HepG2 (cell line): ENCODE measurements around the gene SNRNP35. TPM values are rescaled to one million over a fixed set of nuclear protein-coding genes. Genes with fewer than 3 reads are reported as not detected.
A peak's percentile ranks its signal among the peaks of the same experiment; 100 is the strongest.
"Not testable (repeated sequence)": the region's sequence is repeated elsewhere in the genome, so short reads cannot be mapped to it uniquely, and the experiment has no call there.

ENCODE experiments used
- ATAC-seq: fragments of 200-7000 bp; cut with Tn5 transposase; 3 replicates; pipeline ENCODE4 v1.9.1; 2020; ENCODE audit warnings: mild to moderate bottlenecking, moderate library complexity
- BruUV-seq: library from RNA; stranded (reverse); fragments of 400-500 nt; replicated peaks from 2 replicates; lab custom pipeline; 2021; lab: Mats Ljungman, UMichigan
- CTCF ChIA-PET: fragments of 300-600 bp; formaldehyde crosslinking; extraction: SDS; loops from one replicate; lab custom pipeline; 2021; ENCODE audit warnings: low total read pairs, inconsistent platforms, low intra/inter-chr PET ratio; lab: Yijun Ruan, JAX
- POLR2A ChIA-PET: fragments of 350-600 bp; sonication (Branson Sonifier 250); formaldehyde crosslinking; loops from one replicate; lab custom pipeline; 2020; ENCODE audit warnings: antibody characterized with exemption, inconsistent platforms; lab: Yijun Ruan, JAX
- DNase-seq: peaks from one replicate; pipeline ENCODE4 v3.0.0-alpha.2; 2015; ENCODE audit warnings: low spot score
- FAIRE-seq: peaks from 3 replicates; lab custom pipeline; 2011; peaks lifted over from hg19 to GRCh38; lab: Jason Lieb, UNC
- H2AFZ ChIP-seq: one replicate; pipeline ENCODE4 v1.6.1; 2011; ENCODE audit warnings: low read length, inconsistent platforms
- H3K27ac ChIP-seq: fragments of 300-600 bp; 3 replicates; pipeline ENCODE4 v1.8.0; 2011; ENCODE audit warnings: mixed run types, mild to moderate bottlenecking, mixed read lengths, low read length, inconsistent platforms; ENCODE audit not compliant: insufficient read depth; ENCODE audit errors: extremely low read length
- H3K27me3 ChIP-seq, 2 experiments: fragments of 200-600 bp in 1 of 2; 2 replicates in 1 of 2; 3 replicates in 1 of 2; pipeline versions ENCODE4 v1.6.0 to v1.8.0; 2011; ENCODE audit warnings: low read length in 2 of 2, mild to moderate bottlenecking in 2 of 2, moderate library complexity in 2 of 2, inconsistent platforms in 1 of 2; ENCODE audit not compliant: insufficient read depth in 2 of 2, control insufficient read depth in 1 of 2
- H3K36me3 ChIP-seq, 2 experiments: fragments of 200-600 bp in 1 of 2; replicated peaks in 1 of 2; 2 replicates in 1 of 2; 3 replicates in 1 of 2; pipeline versions ENCODE4 v1.5.1 to v1.8.0; 2011; ENCODE audit warnings: low read length in 2 of 2, inconsistent platforms in 1 of 2; ENCODE audit not compliant: insufficient read depth in 2 of 2, control insufficient read depth in 1 of 2
- H3K4me1 ChIP-seq: 2 replicates; pipeline ENCODE4 v1.5.1; 2012; ENCODE audit warnings: low read length, inconsistent platforms; ENCODE audit not compliant: insufficient read depth
- H3K4me2 ChIP-seq: 2 replicates; pipeline ENCODE4 v1.6.0; 2011; ENCODE audit warnings: low read depth, low read length, inconsistent platforms
- H3K4me3 ChIP-seq, 3 experiments: fragments of 200-600 bp in 1 of 3; sonication (generic), shearing (Covaris generic) in 1 of 3; replicated peaks in 1 of 3; 2 replicates each; pipeline ENCODE4 v1.5.1; 2011 to 2016; ENCODE audit warnings: low read length in 3 of 3, inconsistent platforms in 2 of 3, low read depth in 2 of 3, mild to moderate bottlenecking in 2 of 3, control low read depth in 1 of 3, mixed read lengths in 1 of 3; ENCODE audit not compliant: insufficient read depth in 1 of 3
- H3K79me2 ChIP-seq: one replicate; pipeline ENCODE4 v1.6.1; 2011; ENCODE audit warnings: low read length, inconsistent platforms; ENCODE audit not compliant: insufficient read depth
- H3K9ac ChIP-seq: 2 replicates; pipeline ENCODE4 v1.6.0; 2011; ENCODE audit warnings: mild to moderate bottlenecking, low read depth, low read length, inconsistent platforms; ENCODE audit not compliant: insufficient read depth
- H3K9me3 ChIP-seq: 2 replicates; pipeline ENCODE4 v1.5.1; 2012; ENCODE audit warnings: mild to moderate bottlenecking, low read length
- H4K20me1 ChIP-seq: 2 replicates; pipeline ENCODE4 v1.6.0; 2011; ENCODE audit warnings: inconsistent platforms, mild to moderate bottlenecking, low read length, moderate library complexity; ENCODE audit not compliant: insufficient read depth
- DMTF1 ChIP-seq: sonication (generic); formaldehyde crosslinking; IDR thresholded peaks from 2 replicates; pipeline ENCODE4 v1.4.0; 2020; ENCODE audit warnings: mild to moderate bottlenecking, missing genetic modification reagents
- MXD4 ChIP-seq: IDR thresholded peaks from 2 replicates; pipeline ENCODE4 v1.6.1; 2016; ENCODE audit warnings: mild to moderate bottlenecking, missing biosample characterization, missing genetic modification reagents
- SAP130 ChIP-seq: IDR thresholded peaks from 2 replicates; pipeline ENCODE4 v1.6.1; 2016; ENCODE audit warnings: low read depth
- SRSF4 ChIP-seq: fragments of 200-400 bp; formaldehyde crosslinking; IDR thresholded peaks from one replicate; pipeline ENCODE4 v1.6.1; 2018; ENCODE audit warnings: mild to moderate bottlenecking, low read depth, low read length, moderate library complexity; ENCODE audit not compliant: poor library complexity, severe bottlenecking
- ZBTB33 ChIP-seq: sonication (generic); formaldehyde crosslinking; IDR thresholded peaks from 2 replicates; pipeline ENCODE4 v1.4.0; 2020; ENCODE audit warnings: missing genetic modification reagents
- ZNF510 ChIP-seq: sonication (generic); formaldehyde crosslinking; IDR thresholded peaks from 2 replicates; pipeline ENCODE4 v1.4.0; 2020; ENCODE audit warnings: low read depth, mild to moderate bottlenecking, missing genetic modification reagents
- WGBS: methylation state at CpG from one replicate; pipeline ENCODE4 v1.1.6; 2017; ENCODE audit warnings: low lambda C conversion rate; 5-methylcytosine and 5-hydroxymethylcytosine counted together
- in situ Hi-C: cut with HindIII; loops from 2 replicates; pipeline ENCODE4 v1.10.0; 2017; ENCODE audit warnings: low pct_unique_long_range_greater_than_20kb; ENCODE audit not compliant: extremely low pct_ligation_motif_present
- intact Hi-C: fragments of 100-400 bp; cut with micrococcal nuclease; formaldehyde crosslinking; loops from one replicate; pipeline ENCODE4 v1.10.0; 2022; ENCODE audit not compliant: unreplicated experiment
- polyA plus RNA-seq, 8 experiments: library from polyadenylated mRNA; depleted of rRNA in 3 of 8; stranded (reverse) in 7 of 8; unstranded in 1 of 8; fragments of >200 nt; fragmentation: Illumina TruSeq in 4 of 8; extraction: Trizol in 4 of 8; gene quantifications; 2 replicates each; pipeline versions ENCODE4 v1.2.1 to v1.2.3, GENCODE V29; 2011 to 2016; ENCODE audit warnings: low read depth in 4 of 8, missing spikeins in 1 of 8, mixed read lengths in 1 of 8; ENCODE audit not compliant: insufficient read depth in 1 of 8
- total RNA-seq, 5 experiments: library from RNA; depleted of rRNA; stranded (reverse); fragments of >200 nt; fragmentation: Illumina TruSeq; extraction: Trizol; gene quantifications; 2 replicates each; pipeline ENCODE4 v1.2.3, GENCODE V29; 2016; ENCODE audit warnings: low read depth in 1 of 5
- TF ChIP-seq, protein P1 (sequence below): sonication (generic); formaldehyde crosslinking; IDR thresholded peaks from 2 replicates; pipeline ENCODE4 v1.5.0; 2020; ENCODE audit warnings: mild to moderate bottlenecking, missing genetic modification reagents
- TF ChIP-seq, protein P2 (sequence below): sonication (generic); formaldehyde crosslinking; IDR thresholded peaks from 2 replicates; pipeline ENCODE4 v1.5.0; 2020; ENCODE audit warnings: missing genetic modification reagents

The SNRNP35 gene
- total and polyA plus RNA-seq, 2 of the 13 experiments (the other 11 are each of a cell fraction or from before 2014, with no cell fraction given): 11.3 to 22.6 TPM

DNA sequence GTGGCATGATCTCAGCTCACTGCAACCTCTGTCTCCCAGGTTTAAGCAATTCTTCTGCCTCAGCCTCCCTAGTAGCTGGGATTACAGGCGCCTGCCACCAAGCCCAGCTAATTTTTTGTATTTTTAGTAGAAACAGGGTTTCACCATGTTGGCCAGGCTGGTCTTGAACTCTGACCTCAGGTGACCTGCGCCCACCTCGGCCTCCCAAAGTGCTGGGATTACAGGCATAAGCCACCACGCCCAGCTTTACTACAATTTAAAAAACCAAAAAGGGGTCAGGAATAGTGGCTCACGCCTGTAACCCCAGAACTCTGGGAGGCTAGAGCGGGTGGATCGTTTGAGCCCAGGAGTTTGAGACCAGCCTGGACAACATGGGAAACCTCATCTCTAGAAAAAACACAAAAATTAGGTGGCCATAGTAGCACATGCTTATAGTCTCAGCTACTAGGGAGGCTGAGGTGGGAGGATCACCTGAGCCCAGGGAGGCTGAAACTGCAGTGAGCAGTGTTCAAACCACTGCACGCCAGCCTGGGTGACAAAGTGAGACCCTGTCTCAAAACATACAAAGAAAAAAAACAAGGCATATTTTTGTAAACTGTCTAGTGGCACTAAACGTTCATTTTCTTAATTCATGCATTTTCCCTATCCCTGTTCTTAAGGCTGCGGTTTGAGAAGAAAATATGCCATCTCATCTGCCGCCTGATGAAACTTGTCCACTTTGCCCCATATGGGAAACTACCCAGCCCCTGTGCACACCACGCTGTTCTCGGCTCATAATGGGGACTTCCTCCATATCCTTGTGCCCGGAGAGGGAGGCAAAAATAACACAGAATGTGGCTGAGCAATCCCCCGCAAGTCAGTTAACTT, 25.8 kb upstream of the SNRNP35 start:
- in situ Hi-C loops, H3K9ac ChIP-seq, H2AFZ ChIP-seq, ATAC-seq, H3K4me3 ChIP-seq, H3K27ac ChIP-seq, H4K20me1 ChIP-seq, H3K36me3 ChIP-seq, CTCF ChIA-PET, H3K27me3 ChIP-seq, DNase-seq, FAIRE-seq, BruUV-seq, POLR2A ChIA-PET, H3K79me2 ChIP-seq, H3K4me2 ChIP-seq, H3K9me3 ChIP-seq, intact Hi-C loops: not testable (repeated sequence)
- TF ChIP-seq, protein P1, sequence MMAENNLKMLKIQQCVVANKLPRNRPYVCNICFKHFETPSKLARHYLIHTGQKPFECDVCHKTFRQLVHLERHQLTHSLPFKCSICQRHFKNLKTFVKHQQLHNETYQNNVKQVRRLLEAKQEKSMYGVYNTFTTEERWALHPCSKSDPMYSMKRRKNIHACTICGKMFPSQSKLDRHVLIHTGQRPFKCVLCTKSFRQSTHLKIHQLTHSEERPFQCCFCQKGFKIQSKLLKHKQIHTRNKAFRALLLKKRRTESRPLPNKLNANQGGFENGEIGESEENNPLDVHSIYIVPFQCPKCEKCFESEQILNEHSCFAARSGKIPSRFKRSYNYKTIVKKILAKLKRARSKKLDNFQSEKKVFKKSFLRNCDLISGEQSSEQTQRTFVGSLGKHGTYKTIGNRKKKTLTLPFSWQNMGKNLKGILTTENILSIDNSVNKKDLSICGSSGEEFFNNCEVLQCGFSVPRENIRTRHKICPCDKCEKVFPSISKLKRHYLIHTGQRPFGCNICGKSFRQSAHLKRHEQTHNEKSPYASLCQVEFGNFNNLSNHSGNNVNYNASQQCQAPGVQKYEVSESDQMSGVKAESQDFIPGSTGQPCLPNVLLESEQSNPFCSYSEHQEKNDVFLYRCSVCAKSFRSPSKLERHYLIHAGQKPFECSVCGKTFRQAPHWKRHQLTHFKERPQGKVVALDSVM: peak; percentile 67
- 93% methylated on average over 15 of the region's 15 CpGs for WGBS
- peaks cover 27% of the 10 kb centered on the region for H3K4me1 ChIP-seq

DNA sequence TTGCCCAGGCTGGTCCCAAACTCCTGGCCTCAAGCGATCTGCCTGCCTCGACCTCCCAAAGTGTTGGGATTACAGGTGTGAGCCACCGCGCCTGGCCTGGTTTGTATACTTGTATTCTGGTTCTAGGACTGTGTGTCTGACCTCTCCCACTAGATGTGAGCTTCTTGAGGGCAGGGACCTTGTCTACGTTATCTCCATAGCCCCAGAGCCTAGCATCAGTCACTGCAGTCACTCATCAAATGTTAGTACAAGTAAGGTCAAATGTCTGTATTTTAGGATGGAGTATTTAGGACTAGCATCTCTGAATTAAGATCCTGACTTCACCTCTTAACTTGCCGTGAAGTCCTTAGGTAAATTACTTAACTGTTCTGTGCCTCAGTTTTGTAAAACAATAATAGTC, 24.3 kb upstream of the SNRNP35 start:
- H3K4me2 ChIP-seq: no peak overlapping the region
- H3K4me1 ChIP-seq: peaks cover 27% of the 10 kb centered on the region
- H2AFZ ChIP-seq: no peak overlapping the region
- H3K9ac ChIP-seq: no peak overlapping the region
- ChIA-PET POLR2A (no interaction called here), CTCF (no interaction called here)
- intact Hi-C loops (no loop called here), in situ Hi-C loops (no loop called here)
- no peaks in the 10 kb centered on the region for H4K20me1 ChIP-seq
- H3K36me3 ChIP-seq: peaks cover 2 to 4% of the 10 kb centered on the region in 2 experiments; a peak in 2 of 5 replicates
- FAIRE-seq (no peak), DNase-seq (no peak), ATAC-seq (no peak)
- H3K79me2 ChIP-seq: peaks cover 8% of the 10 kb centered on the region
- H3K9me3 ChIP-seq: no peaks in the 10 kb centered on the region
- no peak overlapping the region for H3K27ac ChIP-seq
- BruUV-seq: no TSS peak
- no peaks in the 10 kb centered on the region for H3K27me3 ChIP-seq
- 100% methylated on average over 6 of the region's 6 CpGs for WGBS
- no peak overlapping the region for H3K4me3 ChIP-seq
- TF ChIP-seq ZBTB33 (CRISPR knock-in tag): no peak
- TF ChIP-seq, protein P2, sequence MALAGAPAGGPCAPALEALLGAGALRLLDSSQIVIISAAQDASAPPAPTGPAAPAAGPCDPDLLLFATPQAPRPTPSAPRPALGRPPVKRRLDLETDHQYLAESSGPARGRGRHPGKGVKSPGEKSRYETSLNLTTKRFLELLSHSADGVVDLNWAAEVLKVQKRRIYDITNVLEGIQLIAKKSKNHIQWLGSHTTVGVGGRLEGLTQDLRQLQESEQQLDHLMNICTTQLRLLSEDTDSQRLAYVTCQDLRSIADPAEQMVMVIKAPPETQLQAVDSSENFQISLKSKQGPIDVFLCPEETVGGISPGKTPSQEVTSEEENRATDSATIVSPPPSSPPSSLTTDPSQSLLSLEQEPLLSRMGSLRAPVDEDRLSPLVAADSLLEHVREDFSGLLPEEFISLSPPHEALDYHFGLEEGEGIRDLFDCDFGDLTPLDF: no peak
- no peak for TF ChIP-seq SRSF4
- TF ChIP-seq MXD4 (CRISPR knock-in tag): no peak
- no peak for TF ChIP-seq SAP130 (CRISPR knock-in tag)
- no peak for TF ChIP-seq ZNF510 (CRISPR knock-in tag)
- TF ChIP-seq DMTF1 (CRISPR knock-in tag): no peak
